HEK293 (cell line): ENCODE data around the gene IQSEC1.

Source experiments
- CTCF ChIA-PET: fragments of 350-600 bp; formaldehyde crosslinking; extraction: SDS; loops from one replicate; lab custom pipeline; 2021; ENCODE audit warnings: antibody characterized with exemption; lab: Yijun Ruan, JAX
- POLR2A ChIA-PET: fragments of 300-600 bp; formaldehyde crosslinking; extraction: SDS; loops from one replicate; lab custom pipeline; 2020; ENCODE audit warnings: antibody characterized with exemption, inconsistent platforms; lab: Yijun Ruan, JAX
- H3K27ac ChIP-seq: fragments of 200-500 bp; sonication (Bioruptor generic); 2 replicates; pipeline ENCODE4 v1.5.1; 2014; ENCODE audit warnings: low read depth, low read length, control low read depth, inconsistent platforms; ENCODE audit errors: extremely low read depth
- H3K36me3 ChIP-seq, 2 experiments: fragments of 200-500 bp in 1 of 2; sonication (Bioruptor generic) in 1 of 2; 1 replicate in 1 of 2; 2 replicates in 1 of 2; pipeline ENCODE4 v1.5.1; 2014 to 2017; ENCODE audit warnings: inconsistent platforms in 2 of 2, low read length in 2 of 2; ENCODE audit not compliant: control insufficient read depth in 2 of 2, insufficient read depth in 1 of 2
- H3K4me1 ChIP-seq: fragments of 200-500 bp; sonication (Bioruptor generic); 2 replicates; pipeline ENCODE4 v1.5.1; 2014; ENCODE audit warnings: mild to moderate bottlenecking, low read length, inconsistent platforms; ENCODE audit not compliant: control insufficient read depth, insufficient read depth
- H3K4me3 ChIP-seq: 2 replicates; pipeline ENCODE4 v1.5.1; 2011; ENCODE audit warnings: low read depth, mild to moderate bottlenecking, control low read depth, low read length, moderate library complexity
- H3K9me3 ChIP-seq: fragments of 200-500 bp; sonication (Bioruptor generic); 2 replicates; pipeline ENCODE4 v1.5.1; 2014; ENCODE audit warnings: low read depth, low read length, inconsistent platforms; ENCODE audit not compliant: control insufficient read depth, insufficient read depth
- GFI1B ChIP-seq: fragments of 450-650 bp; formaldehyde crosslinking; IDR thresholded peaks from 2 replicates; pipeline ENCODE4 v1.5.1; 2016; ENCODE audit warnings: missing biosample characterization, missing genetic modification characterization
- HOXC10 ChIP-seq: sonication (generic); formaldehyde crosslinking; IDR thresholded peaks from 2 replicates; pipeline ENCODE4 v1.8.1; 2023; ENCODE audit warnings: mild to moderate bottlenecking, missing genetic modification reagents
- MYNN ChIP-seq: fragments of 450-650 bp; formaldehyde crosslinking; IDR thresholded peaks from 2 replicates; pipeline ENCODE4 v1.5.1; 2016; ENCODE audit warnings: missing biosample characterization, missing genetic modification characterization, borderline replicate concordance
- SCRT2 ChIP-seq: fragments of 450-650 bp; formaldehyde crosslinking; IDR thresholded peaks from 2 replicates; pipeline ENCODE4 v1.5.1; 2016; ENCODE audit warnings: missing biosample characterization, missing genetic modification characterization
- ZIC2 ChIP-seq: fragments of 450-650 bp; formaldehyde crosslinking; IDR thresholded peaks from 2 replicates; pipeline ENCODE4 v1.5.1; 2016; ENCODE audit warnings: missing biosample characterization, missing genetic modification characterization
- ZNF112 ChIP-seq: fragments of 450-650 bp; formaldehyde crosslinking; IDR thresholded peaks from 2 replicates; pipeline ENCODE4 v1.5.0; 2017; ENCODE audit warnings: missing biosample characterization, missing genetic modification characterization
- ZNF248 ChIP-seq: fragments of 450-650 bp; formaldehyde crosslinking; IDR thresholded peaks from 2 replicates; pipeline ENCODE4 v1.5.1; 2017; ENCODE audit warnings: missing biosample characterization, missing genetic modification characterization
- ZNF266 ChIP-seq: fragments of 450-650 bp; formaldehyde crosslinking; IDR thresholded peaks from 2 replicates; pipeline ENCODE4 v1.5.1; 2016; ENCODE audit warnings: missing biosample characterization, missing genetic modification characterization, low read depth
- ZNF274 ChIP-seq, 2 experiments: fragments of 200-500 bp in 1 of 2; fragments of 450-650 bp in 1 of 2; sonication (Bioruptor generic) in 1 of 2; formaldehyde crosslinking in 1 of 2; IDR thresholded peaks; 2 replicates each; pipeline versions ENCODE4 v1.5.1 to v1.6.1; 2014 to 2016; ENCODE audit warnings: borderline replicate concordance in 1 of 2, inconsistent platforms in 1 of 2, low read length in 1 of 2, missing biosample characterization in 1 of 2, missing genetic modification characterization in 1 of 2
- ZNF404 ChIP-seq: fragments of 450-650 bp; formaldehyde crosslinking; IDR thresholded peaks from 2 replicates; pipeline ENCODE4 v1.5.1; 2017; ENCODE audit warnings: missing biosample characterization, missing genetic modification characterization
- ZNF416 ChIP-seq: fragments of 450-650 bp; formaldehyde crosslinking; IDR thresholded peaks from 2 replicates; pipeline ENCODE4 v1.5.1; 2016; ENCODE audit warnings: missing biosample characterization, missing genetic modification characterization
- ZNF426 ChIP-seq: fragments of 450-650 bp; formaldehyde crosslinking; IDR thresholded peaks from 2 replicates; pipeline ENCODE4 v1.5.1; 2017; ENCODE audit warnings: missing biosample characterization, missing genetic modification characterization, mild to moderate bottlenecking, inconsistent platforms, moderate library complexity
- ZNF529 ChIP-seq: fragments of 450-650 bp; formaldehyde crosslinking; IDR thresholded peaks from 2 replicates; pipeline ENCODE4 v1.5.1; 2017; ENCODE audit warnings: missing genetic modification characterization, missing biosample characterization; ENCODE audit not compliant: insufficient replicate concordance
- ZNF549 ChIP-seq: fragments of 450-650 bp; IDR thresholded peaks from 2 replicates; pipeline ENCODE4 v1.5.1; 2018; ENCODE audit warnings: missing biosample characterization, missing genetic modification characterization, mild to moderate bottlenecking, inconsistent platforms, moderate library complexity
- ZNF791 ChIP-seq: fragments of 450-650 bp; formaldehyde crosslinking; IDR thresholded peaks from 2 replicates; pipeline ENCODE4 v1.5.1; 2016; ENCODE audit warnings: missing biosample characterization, missing genetic modification characterization
- ZNF837 ChIP-seq: fragments of 450-650 bp; formaldehyde crosslinking; IDR thresholded peaks from 2 replicates; pipeline ENCODE4 v1.5.1; 2016; ENCODE audit warnings: missing biosample characterization, missing genetic modification characterization
- TF ChIP-seq, protein P1 (sequence below): fragments of 450-650 bp; formaldehyde crosslinking; IDR thresholded peaks from 2 replicates; pipeline ENCODE4 v1.5.1; 2016; ENCODE audit warnings: missing biosample characterization, missing genetic modification characterization
- TF ChIP-seq, protein P2 (sequence below): fragments of 450-650 bp; formaldehyde crosslinking; IDR thresholded peaks from 2 replicates; pipeline ENCODE4 v1.5.1; 2016; ENCODE audit warnings: missing biosample characterization, missing genetic modification characterization, low read depth
- TF ChIP-seq, protein P3 (sequence below): fragments of 450-650 bp; formaldehyde crosslinking; IDR thresholded peaks from 2 replicates; pipeline ENCODE4 v1.5.1; 2017; ENCODE audit warnings: missing biosample characterization, mild to moderate bottlenecking, missing genetic modification characterization, moderate library complexity
- TF ChIP-seq, protein P4 (sequence below): fragments of 450-650 bp; formaldehyde crosslinking; IDR thresholded peaks from 2 replicates; pipeline ENCODE4 v1.5.1; 2017; ENCODE audit warnings: missing biosample characterization, missing genetic modification characterization
- TF ChIP-seq, protein P5 (sequence below): fragments of 450-650 bp; formaldehyde crosslinking; IDR thresholded peaks from 2 replicates; pipeline ENCODE4; 2016; ENCODE audit warnings: missing biosample characterization, missing genetic modification characterization
- TF ChIP-seq, protein P6 (sequence below): fragments of 450-650 bp; formaldehyde crosslinking; conservative IDR thresholded peaks from 2 replicates; pipeline ENCODE4 v1.5.1; 2016; ENCODE audit warnings: low read depth, missing biosample characterization, missing genetic modification characterization

IQSEC1 gene

DNA sequence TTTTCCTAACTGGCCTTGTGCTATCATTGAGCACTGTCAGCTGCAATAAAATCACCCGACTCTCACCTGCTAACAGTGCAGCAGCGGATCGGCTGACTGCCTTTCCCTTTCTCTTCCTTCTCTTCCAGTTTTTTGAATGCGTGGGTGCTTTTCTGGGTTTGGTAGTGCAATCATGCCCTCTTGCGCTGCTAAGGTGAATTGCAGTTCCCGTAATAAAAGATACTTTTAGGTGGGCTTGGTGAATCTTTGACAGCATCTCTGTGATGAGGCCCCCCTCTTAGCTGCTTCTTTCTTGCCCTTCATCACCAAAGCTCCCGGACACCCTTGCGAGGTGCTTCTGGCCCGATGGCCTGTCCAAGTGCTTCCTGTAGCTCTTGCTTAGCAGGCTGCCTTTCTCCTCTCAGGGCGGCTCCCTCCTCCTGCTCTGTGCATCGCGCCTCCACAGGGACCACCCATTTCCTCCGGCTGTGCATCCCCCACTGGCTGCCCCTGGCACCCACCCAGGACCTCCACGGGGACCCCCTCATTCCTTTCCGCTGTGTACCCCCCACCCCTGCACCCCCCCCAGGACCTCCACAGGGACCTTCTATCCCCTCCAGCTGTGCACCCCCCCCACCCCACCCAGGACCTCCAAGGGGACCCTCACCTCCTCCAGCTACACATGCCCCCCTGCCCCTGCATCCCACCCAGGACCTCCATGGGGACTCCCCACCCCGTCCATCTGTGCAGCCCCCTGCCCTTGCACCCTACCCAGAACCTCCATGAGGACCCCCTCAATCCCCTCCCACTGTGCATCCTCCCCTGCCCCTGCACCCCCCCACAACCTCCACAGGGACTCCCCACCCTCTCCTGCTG is 181.0 kb downstream of the IQSEC1 start:
- Histone ChIP-seq H3K27ac (no peak overlapping the region), H3K4me3 (no peak overlapping the region), H3K4me1 (no peaks in the 10 kb centered on the region), H3K9me3 (no peaks in the 10 kb centered on the region), H3K36me3 (peaks cover 0 to 2% of the 10 kb centered on the region in 2 experiments; a peak in 1 of 3 replicates)
- ChIA-PET POLR2A (interaction anchor here (0.5 to 1.1 kb wide), 3 partner anchors 34 to 136 kb away, joined by 3 to 5 read pairs (median 3); no protein-coding TSS in a partner anchor), CTCF (interaction anchor here (0.6 to 8.4 kb wide), 25 partner anchors 9 to 1036 kb away, joined by 3 to 71 read pairs (median 6); partner anchors contain the start of gene RPL32)
- TF ChIP-seq SCRT2 (tag by site-specific recombination): no peak
- TF ChIP-seq ZNF837 (tag by site-specific recombination): no peak
- TF ChIP-seq, protein P1, sequence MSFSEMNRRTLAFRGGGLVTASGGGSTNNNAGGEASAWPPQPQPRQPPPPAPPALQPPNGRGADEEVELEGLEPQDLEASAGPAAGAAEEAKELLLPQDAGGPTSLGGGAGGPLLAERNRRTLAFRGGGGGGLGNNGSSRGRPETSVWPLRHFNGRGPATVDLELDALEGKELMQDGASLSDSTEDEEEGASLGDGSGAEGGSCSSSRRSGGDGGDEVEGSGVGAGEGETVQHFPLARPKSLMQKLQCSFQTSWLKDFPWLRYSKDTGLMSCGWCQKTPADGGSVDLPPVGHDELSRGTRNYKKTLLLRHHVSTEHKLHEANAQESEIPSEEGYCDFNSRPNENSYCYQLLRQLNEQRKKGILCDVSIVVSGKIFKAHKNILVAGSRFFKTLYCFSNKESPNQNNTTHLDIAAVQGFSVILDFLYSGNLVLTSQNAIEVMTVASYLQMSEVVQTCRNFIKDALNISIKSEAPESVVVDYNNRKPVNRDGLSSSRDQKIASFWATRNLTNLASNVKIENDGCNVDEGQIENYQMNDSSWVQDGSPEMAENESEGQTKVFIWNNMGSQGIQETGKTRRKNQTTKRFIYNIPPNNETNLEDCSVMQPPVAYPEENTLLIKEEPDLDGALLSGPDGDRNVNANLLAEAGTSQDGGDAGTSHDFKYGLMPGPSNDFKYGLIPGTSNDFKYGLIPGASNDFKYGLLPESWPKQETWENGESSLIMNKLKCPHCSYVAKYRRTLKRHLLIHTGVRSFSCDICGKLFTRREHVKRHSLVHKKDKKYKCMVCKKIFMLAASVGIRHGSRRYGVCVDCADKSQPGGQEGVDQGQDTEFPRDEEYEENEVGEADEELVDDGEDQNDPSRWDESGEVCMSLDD (tag by site-specific recombination): no peak
- TF ChIP-seq, protein P2, sequence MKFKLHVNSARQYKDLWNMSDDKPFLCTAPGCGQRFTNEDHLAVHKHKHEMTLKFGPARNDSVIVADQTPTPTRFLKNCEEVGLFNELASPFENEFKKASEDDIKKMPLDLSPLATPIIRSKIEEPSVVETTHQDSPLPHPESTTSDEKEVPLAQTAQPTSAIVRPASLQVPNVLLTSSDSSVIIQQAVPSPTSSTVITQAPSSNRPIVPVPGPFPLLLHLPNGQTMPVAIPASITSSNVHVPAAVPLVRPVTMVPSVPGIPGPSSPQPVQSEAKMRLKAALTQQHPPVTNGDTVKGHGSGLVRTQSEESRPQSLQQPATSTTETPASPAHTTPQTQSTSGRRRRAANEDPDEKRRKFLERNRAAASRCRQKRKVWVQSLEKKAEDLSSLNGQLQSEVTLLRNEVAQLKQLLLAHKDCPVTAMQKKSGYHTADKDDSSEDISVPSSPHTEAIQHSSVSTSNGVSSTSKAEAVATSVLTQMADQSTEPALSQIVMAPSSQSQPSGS (tag by site-specific recombination): no peak
- TF ChIP-seq ZNF791 (tag by site-specific recombination): no peak
- no peak for TF ChIP-seq MYNN (tag by site-specific recombination)
- no peak for TF ChIP-seq GFI1B
- no peak for TF ChIP-seq ZNF266 (tag by site-specific recombination)
- TF ChIP-seq, protein P3, sequence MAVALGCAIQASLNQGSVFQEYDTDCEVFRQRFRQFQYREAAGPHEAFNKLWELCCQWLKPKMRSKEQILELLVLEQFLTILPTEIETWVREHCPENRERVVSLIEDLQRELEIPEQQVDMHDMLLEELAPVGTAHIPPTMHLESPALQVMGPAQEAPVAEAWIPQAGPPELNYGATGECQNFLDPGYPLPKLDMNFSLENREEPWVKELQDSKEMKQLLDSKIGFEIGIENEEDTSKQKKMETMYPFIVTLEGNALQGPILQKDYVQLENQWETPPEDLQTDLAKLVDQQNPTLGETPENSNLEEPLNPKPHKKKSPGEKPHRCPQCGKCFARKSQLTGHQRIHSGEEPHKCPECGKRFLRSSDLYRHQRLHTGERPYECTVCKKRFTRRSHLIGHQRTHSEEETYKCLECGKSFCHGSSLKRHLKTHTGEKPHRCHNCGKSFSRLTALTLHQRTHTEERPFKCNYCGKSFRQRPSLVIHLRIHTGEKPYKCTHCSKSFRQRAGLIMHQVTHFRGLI (tag by site-specific recombination): no peak
- no peak for TF ChIP-seq ZNF274 (IDR thresholded peaks at IDR 0.05; ENCODE audit: low read length)
- TF ChIP-seq ZNF274 (tag by site-specific recombination; IDR thresholded peaks at IDR 0.05; ENCODE audit: borderline replicate concordance): no peak
- TF ChIP-seq ZNF404 (tag by site-specific recombination): no peak
- no peak for TF ChIP-seq ZNF426 (tag by site-specific recombination)
- TF ChIP-seq, protein P4, sequence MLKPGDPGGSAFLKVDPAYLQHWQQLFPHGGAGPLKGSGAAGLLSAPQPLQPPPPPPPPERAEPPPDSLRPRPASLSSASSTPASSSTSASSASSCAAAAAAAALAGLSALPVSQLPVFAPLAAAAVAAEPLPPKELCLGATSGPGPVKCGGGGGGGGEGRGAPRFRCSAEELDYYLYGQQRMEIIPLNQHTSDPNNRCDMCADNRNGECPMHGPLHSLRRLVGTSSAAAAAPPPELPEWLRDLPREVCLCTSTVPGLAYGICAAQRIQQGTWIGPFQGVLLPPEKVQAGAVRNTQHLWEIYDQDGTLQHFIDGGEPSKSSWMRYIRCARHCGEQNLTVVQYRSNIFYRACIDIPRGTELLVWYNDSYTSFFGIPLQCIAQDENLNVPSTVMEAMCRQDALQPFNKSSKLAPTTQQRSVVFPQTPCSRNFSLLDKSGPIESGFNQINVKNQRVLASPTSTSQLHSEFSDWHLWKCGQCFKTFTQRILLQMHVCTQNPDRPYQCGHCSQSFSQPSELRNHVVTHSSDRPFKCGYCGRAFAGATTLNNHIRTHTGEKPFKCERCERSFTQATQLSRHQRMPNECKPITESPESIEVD (tag by site-specific recombination): no peak
- no peak for TF ChIP-seq ZNF529 (tag by site-specific recombination)
- TF ChIP-seq, protein P5, sequence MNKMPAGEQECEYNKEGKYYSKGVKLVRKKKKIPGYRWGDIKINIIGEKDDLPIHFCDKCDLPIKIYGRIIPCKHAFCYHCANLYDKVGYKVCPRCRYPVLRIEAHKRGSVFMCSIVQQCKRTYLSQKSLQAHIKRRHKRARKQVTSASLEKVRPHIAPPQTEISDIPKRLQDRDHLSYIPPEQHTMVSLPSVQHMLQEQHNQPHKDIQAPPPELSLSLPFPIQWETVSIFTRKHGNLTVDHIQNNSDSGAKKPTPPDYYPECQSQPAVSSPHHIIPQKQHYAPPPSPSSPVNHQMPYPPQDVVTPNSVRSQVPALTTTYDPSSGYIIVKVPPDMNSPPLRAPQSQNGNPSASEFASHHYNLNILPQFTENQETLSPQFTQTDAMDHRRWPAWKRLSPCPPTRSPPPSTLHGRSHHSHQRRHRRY (tag by site-specific recombination): no peak
- TF ChIP-seq ZNF112 (tag by site-specific recombination): no peak
- TF ChIP-seq ZNF416 (tag by site-specific recombination): no peak
- no peak for TF ChIP-seq HOXC10
- TF ChIP-seq, protein P6, sequence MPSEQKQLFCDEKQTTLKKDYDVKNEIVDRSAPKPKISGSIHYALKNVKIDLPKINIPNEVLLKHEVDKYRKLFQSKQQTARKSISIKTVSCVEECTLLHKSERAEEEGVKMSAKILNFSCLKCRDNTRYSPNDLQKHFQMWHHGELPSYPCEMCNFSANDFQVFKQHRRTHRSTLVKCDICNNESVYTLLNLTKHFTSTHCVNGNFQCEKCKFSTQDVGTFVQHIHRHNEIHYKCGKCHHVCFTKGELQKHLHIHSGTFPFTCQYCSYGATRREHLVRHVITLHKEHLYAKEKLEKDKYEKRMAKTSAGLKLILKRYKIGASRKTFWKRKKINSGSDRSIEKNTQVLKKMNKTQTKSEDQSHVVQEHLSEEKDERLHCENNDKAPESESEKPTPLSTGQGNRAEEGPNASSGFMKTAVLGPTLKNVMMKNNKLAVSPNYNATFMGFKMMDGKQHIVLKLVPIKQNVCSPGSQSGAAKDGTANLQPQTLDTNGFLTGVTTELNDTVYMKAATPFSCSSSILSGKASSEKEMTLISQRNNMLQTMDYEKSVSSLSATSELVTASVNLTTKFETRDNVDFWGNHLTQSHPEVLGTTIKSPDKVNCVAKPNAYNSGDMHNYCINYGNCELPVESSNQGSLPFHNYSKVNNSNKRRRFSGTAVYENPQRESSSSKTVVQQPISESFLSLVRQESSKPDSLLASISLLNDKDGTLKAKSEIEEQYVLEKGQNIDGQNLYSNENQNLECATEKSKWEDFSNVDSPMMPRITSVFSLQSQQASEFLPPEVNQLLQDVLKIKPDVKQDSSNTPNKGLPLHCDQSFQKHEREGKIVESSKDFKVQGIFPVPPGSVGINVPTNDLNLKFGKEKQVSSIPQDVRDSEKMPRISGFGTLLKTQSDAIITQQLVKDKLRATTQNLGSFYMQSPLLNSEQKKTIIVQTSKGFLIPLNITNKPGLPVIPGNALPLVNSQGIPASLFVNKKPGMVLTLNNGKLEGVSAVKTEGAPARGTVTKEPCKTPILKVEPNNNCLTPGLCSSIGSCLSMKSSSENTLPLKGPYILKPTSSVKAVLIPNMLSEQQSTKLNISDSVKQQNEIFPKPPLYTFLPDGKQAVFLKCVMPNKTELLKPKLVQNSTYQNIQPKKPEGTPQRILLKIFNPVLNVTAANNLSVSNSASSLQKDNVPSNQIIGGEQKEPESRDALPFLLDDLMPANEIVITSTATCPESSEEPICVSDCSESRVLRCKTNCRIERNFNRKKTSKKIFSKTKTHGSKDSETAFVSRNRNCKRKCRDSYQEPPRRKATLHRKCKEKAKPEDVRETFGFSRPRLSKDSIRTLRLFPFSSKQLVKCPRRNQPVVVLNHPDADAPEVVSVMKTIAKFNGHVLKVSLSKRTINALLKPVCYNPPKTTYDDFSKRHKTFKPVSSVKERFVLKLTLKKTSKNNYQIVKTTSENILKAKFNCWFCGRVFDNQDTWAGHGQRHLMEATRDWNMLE (tag by site-specific recombination): no peak
- TF ChIP-seq ZNF248 (tag by site-specific recombination): no peak
- no peak for TF ChIP-seq ZIC2 (tag by site-specific recombination)
- no peak for TF ChIP-seq ZNF549 (tag by site-specific recombination)
